Brain microvascular endothelial cell (primary cell): ENCODE results near the gene GALNT13.

Experiments used
- DNase-seq: peaks from one replicate; pipeline ENCODE4 v3.0.0-alpha.2; 2020
- H3K27ac ChIP-seq: fragments of 250-450 bp; sonication (Bioruptor Pico); 2 replicates; pipeline ENCODE4 v1.5.1; 2020; ENCODE audit warnings: mild to moderate bottlenecking, moderate library complexity
- H3K27me3 ChIP-seq: fragments of 250-450 bp; sonication (Bioruptor Pico); replicated peaks from 2 replicates; pipeline ENCODE4 v1.5.1; 2020; ENCODE audit warnings: mild to moderate bottlenecking
- H3K36me3 ChIP-seq: fragments of 250-450 bp; sonication (Bioruptor Pico); replicated peaks from 2 replicates; pipeline ENCODE4 v1.5.1; 2020; ENCODE audit warnings: mild to moderate bottlenecking
- H3K4me3 ChIP-seq: 2 replicates; pipeline ENCODE4 v1.5.1; 2011; ENCODE audit warnings: low read depth, mild to moderate bottlenecking, control low read depth, low read length, moderate library complexity
- in situ Hi-C: cut with HindIII; loops from 2 replicates; pipeline ENCODE4 v1.10.0; 2017; ENCODE audit warnings: low sequenced_read_pairs, low pct_ligation_motif_present
- TF ChIP-seq, protein P1 (sequence below): IDR thresholded peaks from 2 replicates; pipeline ENCODE4 v1.5.1; 2011; ENCODE audit warnings: low read depth, mild to moderate bottlenecking, moderate library complexity, low read length, control low read depth, inconsistent platforms; ENCODE audit errors: missing control alignments

The GALNT13 gene

DNA sequence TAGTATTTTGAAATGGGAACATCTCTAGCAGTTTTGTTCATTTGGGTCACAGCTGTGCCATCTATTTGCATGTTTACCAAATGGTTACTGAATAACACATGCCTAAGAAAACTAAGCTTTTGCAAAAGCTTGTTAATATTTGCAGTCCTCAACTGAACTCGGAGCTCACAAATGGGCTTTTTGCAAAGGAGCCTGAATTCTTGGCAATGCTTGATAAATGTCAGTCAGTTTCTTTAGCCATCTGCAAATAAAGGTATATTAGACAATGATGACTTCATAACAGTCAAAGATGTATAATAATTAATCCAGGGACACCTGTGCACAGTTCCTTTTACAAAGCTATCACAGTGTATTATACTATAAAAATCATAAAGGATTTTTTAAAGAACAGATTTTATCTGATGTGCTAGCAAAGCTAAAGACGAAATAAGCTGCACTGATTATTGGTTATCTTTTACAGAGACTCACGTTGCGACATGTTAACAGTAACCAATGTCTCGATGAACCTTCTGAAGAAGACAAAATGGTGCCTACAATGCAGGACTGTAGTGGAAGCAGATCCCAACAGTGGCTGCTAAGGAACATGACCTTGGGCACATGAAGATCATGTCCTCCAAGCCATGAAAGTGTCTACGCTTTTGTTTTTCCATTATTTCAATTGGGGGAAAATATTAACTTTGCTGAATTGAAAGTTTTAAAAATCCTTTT lies 578.4 kb downstream of the GALNT13 start:
- DNase-seq: no peak
- TF ChIP-seq, protein P1, sequence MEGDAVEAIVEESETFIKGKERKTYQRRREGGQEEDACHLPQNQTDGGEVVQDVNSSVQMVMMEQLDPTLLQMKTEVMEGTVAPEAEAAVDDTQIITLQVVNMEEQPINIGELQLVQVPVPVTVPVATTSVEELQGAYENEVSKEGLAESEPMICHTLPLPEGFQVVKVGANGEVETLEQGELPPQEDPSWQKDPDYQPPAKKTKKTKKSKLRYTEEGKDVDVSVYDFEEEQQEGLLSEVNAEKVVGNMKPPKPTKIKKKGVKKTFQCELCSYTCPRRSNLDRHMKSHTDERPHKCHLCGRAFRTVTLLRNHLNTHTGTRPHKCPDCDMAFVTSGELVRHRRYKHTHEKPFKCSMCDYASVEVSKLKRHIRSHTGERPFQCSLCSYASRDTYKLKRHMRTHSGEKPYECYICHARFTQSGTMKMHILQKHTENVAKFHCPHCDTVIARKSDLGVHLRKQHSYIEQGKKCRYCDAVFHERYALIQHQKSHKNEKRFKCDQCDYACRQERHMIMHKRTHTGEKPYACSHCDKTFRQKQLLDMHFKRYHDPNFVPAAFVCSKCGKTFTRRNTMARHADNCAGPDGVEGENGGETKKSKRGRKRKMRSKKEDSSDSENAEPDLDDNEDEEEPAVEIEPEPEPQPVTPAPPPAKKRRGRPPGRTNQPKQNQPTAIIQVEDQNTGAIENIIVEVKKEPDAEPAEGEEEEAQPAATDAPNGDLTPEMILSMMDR: no peak
- H3K27ac ChIP-seq: no peak overlapping the region
- in situ Hi-C loops: no loop called here
- no peaks in the 10 kb centered on the region for H3K27me3 ChIP-seq
- no peak overlapping the region for H3K4me3 ChIP-seq
- H3K36me3 ChIP-seq: no peaks in the 10 kb centered on the region

DNA sequence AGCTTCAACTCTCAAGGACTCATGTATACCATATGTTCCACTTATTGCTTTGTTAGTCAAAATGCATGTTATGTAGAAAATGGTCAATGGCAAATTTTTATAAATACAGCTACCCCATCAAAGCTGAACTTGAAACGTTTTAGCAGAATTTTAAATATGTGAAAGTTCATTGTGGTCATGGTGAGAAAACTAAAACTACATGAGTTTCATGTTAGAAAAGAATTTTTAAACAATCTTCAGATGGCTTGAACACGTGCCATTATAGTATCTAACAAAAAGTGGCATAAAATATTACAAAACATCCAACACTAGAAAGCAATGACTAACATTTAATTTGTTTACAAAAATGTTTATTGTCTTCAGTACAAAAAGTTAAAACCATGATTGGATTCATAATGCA lies 580.7 kb downstream of the GALNT13 start:
- Histone ChIP-seq H3K4me3 (no peak overlapping the region), H3K27me3 (no peaks in the 10 kb centered on the region), H3K36me3 (no peaks in the 10 kb centered on the region), H3K27ac (no peak overlapping the region)
- TF ChIP-seq, protein P1: no peak
- no peak for DNase-seq
- in situ Hi-C loops: no loop called here

DNA sequence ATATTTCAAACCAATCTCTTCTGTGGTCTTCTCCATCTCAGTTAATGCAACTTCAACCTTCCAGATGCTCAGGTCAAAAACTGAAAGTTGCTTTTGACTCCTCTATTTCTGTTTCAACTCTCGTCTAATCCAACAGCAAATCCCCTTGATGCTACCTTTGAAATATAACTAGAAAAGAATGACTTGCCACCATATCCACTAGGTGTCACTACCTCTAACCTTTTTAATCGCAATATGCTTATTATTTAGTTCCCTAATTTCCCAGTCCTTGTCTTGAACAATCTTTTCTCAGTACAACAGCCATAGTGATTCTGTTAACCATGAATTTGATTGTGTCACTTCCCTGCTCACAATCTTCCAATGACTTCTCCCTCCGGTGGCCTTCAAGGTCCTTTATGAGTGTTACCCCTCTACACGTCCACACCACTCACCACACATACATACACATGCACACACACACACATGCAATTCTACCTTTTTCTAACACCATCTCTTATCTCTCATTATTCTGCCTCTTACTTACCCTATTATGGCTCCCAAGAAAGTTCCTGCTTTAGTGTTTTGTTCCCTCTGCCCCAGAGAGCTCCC lies 581.3 kb downstream of the GALNT13 start:
- Histone ChIP-seq H3K27ac (no peak overlapping the region), H3K4me3 (no peak overlapping the region), H3K27me3 (no peaks in the 10 kb centered on the region), H3K36me3 (no peaks in the 10 kb centered on the region)
- in situ Hi-C loops: no loop called here
- DNase-seq: no peak
- TF ChIP-seq, protein P1: peak; percentile 26

DNA sequence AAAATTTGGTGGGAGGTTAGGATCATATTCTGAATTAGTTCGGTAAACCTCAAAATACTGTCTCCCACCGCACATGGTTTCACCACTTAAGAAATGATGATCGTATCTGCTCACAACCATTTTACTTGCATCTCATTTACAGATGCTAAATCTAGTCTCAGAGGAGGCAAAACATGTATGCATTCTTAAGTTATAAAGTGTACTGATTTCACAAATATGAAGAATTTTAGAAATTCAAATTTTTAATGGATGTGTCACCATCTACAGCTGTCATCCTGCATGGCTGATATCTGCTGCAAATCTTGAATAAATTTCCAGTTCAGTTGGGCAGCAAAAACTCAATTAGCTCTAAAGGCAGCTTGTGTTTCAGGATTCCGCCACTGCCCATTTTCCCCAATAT lies 583.4 kb downstream of the GALNT13 start:
- Histone ChIP-seq H3K4me3 (peak overlapping the region; percentile 44), H3K27me3 (no peaks in the 10 kb centered on the region), H3K36me3 (no peaks in the 10 kb centered on the region), H3K27ac (no peak overlapping the region)
- DNase-seq: peak; percentile 6
- in situ Hi-C loops: no loop called here
- TF ChIP-seq, protein P1: no peak

- in situ Hi-C loops: no loop called here
- no peak for DNase-seq
- Histone ChIP-seq H3K36me3 (no peaks in the 10 kb centered on the region), H3K4me3 (peak overlapping the region; percentile 44), H3K27me3 (no peaks in the 10 kb centered on the region), H3K27ac (no peak overlapping the region)
- TF ChIP-seq, protein P1: no peak
These were observed 584.1 kb downstream of the GALNT13 start for GRCh38 chr2:154455866-154456265.
